ENCODE measurements around the gene SLC4A5.
"Not testable (repeated sequence)": the region's sequence is repeated elsewhere in the genome, so short reads cannot be mapped to it uniquely, and the experiment has no call there.

Gene SLC4A5

DNA sequence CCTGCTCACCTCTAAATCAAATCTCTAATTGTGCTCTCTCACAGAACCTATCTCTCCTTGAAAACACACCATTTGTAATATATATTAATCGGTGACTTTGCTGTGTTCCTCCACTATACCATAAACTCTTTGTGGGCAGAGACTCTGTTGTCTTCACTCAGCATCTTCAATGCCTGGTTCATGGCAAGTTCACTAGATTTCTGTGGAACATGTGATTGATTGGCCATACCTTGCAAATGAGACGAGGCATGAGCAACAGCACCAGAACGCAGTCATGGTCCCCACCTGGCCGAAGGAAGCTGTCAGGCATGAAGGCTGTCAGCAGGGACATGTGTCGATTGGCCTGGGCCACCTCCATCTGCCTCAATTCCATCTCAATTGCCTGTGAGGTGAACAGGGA, 25.3 kb upstream of the SLC4A5 start:
- Histone ChIP-seq H3K4me3 (no peak overlapping the region), H3K27ac (no peak overlapping the region)

DNA sequence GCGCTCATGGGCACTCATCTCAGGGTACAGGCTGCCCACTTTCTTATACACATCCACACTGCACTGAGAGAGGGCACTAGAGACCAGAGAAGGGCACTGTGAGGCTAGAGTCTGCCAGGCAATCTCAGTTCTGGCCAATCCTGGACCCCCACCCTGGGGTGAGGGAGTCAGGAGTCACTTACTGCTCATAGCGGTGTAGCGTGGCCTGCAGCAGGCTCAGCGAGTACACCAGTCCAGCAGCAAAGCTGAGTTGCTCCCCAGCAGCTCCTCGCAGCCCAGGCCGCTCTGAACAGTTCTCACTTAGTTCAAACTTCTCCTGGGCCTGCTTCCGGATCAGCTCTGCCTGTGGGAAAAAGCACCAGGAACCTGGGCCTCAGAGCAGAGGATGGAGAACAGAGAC, 24.6 kb upstream of the SLC4A5 start:
- H3K4me3 ChIP-seq: no peak overlapping the region
- no peak overlapping the region for H3K27ac ChIP-seq

DNA sequence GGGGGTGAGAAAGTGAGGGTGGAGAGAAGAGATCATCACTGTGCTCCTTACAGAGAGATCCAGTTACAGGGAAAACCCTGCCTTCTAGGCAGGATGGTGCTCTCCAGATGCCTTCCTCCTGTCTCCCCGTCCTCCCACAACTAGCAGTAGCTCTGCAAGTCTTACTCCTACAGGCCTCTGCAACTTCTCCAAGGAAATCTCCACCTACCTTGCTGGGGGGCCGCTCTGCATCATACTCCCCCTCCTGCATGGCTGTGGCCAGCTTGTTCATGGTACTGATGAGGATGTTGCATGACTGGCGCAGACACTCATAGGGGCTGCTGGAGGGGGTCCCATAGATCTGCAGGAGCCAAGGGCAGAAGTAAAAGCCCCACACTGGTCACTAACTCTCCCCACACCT, 22.8 kb upstream of the SLC4A5 start:
- H3K27ac ChIP-seq: no peak overlapping the region
- no peak overlapping the region for H3K4me3 ChIP-seq

DNA sequence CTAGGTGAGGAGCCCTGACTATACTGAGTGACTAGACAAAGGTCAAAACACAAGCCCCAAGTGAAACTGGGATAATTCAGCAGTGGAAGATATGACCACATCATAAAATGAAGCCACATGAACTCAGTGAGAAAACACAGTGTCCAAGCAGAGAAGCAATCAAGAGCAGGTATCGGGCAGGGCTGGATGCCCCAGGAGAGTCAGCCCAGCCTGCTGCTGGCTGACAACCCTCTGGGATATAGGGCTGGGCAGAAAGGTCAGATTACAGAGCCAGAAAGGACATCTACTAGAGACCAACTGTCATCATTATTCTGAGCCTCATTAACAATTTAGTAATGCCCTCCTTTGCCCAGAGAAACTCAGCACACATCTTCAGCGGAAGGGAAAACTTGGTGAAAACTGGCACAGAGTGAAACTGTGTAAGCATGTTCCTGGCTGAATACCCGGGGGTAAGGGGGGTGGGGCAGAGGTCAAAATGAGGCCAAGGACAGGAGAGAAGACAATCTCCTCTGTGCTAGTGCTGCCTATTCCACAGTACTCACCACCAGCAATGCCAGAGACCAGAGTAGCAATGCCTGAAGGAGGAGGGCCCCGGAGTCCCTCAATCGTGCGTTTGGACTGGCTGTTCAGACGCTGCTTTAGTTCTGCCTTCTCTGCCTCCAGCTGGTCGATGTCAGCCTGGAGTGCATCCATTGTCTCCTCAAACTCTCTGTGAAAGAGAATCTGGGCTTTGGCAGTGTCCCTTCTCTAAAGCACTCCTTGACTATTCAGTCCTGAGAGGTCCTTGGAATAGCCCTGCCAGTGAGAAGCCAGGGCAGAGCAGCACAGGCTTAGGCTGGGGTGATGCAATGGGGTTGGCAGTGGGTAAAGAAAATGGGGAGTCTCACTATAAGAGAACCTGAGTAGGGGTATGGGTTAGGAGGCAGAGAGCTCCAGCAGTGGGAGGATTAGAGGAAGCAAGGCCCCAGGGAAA, 21.6 kb upstream of the SLC4A5 start:
- Histone ChIP-seq H3K27ac (no peak overlapping the region), H3K4me3 (no peak overlapping the region)

DNA sequence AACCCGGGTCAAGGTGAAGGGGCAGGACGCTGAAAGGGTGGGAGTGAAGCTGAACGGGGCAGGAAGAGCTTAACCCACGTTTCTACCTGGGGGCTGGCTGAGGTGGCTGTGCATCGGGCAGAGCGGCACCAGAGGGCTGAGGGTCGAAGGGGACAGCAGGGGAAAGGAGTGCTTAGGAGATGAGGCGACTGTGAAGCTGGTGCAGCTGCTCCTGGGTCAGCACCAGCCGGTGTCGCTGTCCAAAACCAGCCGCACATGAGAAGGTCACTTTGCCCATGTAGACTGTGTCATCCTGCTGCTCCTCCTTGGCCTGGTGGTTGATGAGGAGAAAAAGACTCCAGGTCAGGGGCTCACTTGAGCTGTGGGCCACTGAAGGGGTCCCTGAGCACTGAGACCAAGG, 18.1 kb upstream of the SLC4A5 start:
- Histone ChIP-seq H3K4me3 (no peak overlapping the region), H3K27ac (no peak overlapping the region)

DNA sequence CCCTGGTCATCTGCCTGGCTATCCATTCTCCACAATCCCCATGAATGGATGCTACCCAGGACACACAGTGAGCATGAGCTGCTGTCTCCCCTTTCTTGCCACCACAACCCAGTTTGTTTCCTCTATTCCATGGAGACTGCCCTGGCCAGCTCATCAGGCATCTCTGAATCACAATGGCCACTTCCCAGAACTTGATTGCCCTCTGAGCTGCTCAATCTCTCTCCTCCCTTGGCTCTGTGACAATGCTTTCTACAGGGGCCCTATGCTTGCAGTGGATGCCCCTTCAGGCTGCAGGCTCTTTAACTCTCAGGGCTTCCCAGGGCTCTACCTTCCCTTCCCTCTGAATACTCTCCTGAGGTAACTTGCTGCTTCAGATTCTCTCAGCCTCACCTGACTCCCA, 14.4 kb upstream of the SLC4A5 start:
- Histone ChIP-seq H3K4me3 (no peak overlapping the region), H3K27ac (no peak overlapping the region)

DNA sequence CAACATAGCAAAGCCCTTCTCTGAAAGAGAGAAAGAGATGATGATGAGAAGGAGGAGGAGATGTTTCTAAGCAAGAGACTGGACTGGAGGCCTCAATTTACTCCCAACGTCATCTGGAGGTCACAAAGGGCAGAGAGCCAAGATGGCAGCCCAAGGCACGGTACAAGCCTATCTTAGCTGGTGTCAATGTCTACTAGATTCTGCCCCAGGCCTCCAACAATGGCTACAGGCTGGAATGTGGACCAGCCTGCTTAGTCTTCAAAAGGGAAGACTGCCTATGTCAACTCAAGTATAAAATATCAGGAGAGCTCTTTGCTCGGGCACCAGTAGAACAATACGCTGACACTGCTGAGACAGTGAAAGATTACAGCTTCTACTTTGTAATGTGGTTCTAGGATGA, 6.7 kb upstream of the SLC4A5 start:
- Histone ChIP-seq H3K4me3 (no peak overlapping the region), H3K27ac (no peak overlapping the region)

DNA sequence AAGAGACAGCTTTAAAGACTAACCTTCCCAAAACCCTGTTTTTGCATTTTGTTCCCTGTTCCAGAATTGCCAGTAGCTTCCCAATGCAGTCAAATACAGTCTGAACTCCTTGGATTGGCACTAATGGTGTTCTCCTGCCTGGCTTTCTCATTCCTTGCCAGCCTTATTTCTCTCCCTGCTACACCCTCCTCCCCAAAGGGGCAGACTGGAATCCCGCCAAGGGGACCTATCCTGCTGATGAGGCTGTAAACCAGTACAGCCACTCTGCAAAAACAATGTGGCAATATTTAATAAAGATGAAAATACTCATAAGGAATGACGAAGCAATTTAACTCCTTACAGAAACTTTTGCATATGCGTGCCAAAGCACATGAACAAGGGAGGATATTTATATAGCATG, 4.5 kb upstream of the SLC4A5 start:
- no peak overlapping the region for H3K27ac ChIP-seq
- no peak overlapping the region for H3K4me3 ChIP-seq

DNA sequence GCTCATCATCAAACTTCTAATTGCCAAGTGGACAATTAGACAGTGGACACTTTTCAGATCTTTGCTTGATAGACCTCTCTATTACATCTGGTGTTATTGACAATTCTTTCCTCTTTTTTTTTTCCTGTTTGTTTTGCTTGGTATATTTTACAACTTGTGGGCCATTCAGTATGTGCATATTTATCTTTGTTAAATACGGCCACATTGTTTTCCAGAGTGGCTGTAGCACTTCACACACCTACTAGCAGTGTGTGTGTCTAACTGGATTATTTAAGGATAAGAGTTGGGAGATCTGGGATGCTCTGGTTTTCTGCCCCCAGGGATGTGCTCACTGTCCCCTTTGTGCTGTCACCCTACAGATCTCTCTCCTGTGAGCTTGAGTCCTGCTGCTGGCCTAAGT, 4.1 kb upstream of the SLC4A5 start:
- H3K4me3 ChIP-seq: no peak overlapping the region
- H3K27ac ChIP-seq: no peak overlapping the region

DNA sequence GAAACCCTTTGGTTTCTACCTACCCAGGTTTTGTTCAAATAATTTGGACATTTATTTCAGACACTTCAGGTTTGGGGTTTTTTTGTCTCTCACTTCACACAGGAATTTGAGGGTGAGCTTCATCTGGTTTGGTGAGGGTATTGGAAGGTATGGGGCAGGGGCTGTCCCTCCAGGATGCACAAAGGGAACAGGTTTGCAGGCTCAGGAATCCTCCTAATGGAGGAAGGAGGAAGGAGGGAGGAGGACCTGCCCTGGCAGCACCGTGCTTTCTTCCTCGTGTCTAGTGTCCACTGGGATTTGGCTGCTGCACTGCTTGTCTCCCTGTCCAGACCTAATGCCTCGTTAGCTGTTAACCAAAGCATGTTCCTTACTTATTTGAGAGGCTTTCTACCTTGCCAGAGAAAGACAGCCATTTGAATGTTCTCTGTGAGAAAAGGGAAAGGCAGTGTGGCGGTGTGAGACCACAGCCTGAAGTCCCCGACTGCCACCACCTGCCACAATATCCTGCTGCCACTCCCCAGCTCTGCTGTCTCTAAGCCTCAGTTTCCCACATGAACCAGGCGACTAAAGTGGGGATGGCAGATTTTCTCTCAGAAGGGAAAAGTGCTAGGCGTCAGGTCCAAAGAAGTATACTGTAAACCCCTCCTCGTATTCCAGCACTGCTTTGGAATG, 2.2 kb upstream of the SLC4A5 start:
- H3K4me3 ChIP-seq: no peak overlapping the region
- no peak overlapping the region for H3K27ac ChIP-seq

DNA sequence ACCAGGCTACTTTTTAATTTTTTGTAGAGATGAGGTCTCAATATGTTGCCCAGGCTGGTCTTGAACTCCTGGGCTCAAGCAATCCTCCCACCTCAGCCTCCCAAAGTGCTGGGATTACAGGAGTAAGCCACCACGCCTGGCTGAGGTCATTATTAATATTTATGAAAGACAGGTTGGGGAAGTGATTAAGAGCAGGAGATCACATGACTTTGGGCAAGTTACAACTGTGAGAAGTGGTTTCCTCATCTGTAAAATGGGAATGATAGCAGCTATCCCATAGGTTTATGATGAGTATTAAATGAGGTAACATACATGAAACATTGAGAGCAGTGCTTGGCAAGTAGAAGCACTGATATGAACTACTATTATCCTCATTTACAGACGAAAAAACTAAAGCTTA, 7.0 kb downstream of the SLC4A5 start:
- not testable (repeated sequence) for H3K4me3 ChIP-seq, H3K27ac ChIP-seq

DNA sequence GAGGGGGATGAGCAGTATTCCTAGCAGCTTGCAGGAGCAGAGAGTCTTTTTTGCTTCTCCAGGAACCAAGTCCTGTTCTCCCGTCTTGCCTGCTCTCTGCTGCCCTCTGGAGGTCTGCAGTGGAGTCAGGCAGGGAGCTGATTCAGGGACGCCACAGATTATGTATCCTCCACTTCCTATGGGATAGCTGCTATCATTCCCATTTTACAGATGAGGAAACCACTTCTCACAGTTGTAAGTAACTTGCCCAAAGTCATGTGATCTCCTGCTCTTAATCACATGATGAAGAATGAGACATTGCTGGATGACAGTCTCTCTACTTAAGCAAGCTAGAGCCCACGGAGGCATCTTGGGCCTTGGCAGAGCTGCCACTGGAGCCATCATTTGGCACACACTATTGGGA, 8.3 kb downstream of the SLC4A5 start:
- no peak overlapping the region for H3K4me3 ChIP-seq

DNA sequence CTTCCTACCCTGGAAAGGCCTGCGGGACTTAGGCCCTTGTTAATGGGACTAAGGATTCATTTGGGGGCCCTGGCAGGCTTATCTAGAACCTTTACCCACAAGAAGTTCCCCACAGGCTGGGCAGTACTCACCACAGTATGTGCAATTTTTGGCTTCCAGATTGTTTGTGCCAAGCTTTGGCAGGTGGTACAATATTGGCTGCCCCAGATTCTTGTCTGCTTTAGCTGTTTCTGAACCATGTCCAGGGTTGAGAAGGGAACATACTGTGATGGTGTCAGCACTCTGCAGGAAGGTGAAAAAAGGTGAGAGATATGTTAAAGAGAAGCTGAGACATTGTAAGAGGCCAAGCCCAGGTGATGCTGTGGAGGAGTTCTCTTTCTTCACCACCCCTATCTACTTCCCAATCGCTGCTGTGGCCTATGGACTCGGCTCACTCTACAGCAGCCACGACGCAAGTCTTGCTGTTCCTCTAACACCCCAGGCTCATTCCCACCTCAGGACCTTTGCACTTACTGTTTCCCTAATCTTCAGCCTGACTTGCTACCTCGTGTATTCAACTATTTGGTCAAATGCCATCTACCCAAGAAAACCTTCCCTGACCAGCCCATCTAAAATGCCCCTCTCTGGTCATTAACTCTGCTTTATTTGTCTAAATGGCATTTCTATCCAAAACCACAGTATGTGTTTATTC, 9.2 kb downstream of the SLC4A5 start:
- H3K4me3 ChIP-seq: no peak overlapping the region
- H3K27ac ChIP-seq: no peak overlapping the region

More for the DNA sequence above, 8.3 kb downstream of the SLC4A5 start:
- H3K27ac ChIP-seq: no peak overlapping the region

DNA sequence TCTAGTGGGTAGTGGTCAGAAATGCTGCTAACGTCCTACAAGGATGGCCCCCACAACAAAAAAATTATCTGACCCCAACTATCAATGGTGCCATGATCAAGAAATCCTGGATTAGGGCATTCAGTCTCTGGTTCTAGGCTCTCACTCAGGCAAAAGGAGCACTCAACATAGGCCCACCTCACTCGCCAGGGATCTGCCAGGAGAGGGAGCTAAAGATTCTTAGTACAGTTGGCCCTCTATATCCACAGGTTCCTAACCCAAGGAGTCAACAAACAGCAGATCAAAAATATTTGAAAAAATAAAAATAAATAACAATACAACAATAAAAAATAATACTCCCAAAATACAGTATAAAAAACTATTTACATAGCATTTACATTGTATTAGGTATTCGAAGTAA, 10.0 kb downstream of the SLC4A5 start:
- no peak overlapping the region for H3K4me3 ChIP-seq
- no peak overlapping the region for H3K27ac ChIP-seq

DNA sequence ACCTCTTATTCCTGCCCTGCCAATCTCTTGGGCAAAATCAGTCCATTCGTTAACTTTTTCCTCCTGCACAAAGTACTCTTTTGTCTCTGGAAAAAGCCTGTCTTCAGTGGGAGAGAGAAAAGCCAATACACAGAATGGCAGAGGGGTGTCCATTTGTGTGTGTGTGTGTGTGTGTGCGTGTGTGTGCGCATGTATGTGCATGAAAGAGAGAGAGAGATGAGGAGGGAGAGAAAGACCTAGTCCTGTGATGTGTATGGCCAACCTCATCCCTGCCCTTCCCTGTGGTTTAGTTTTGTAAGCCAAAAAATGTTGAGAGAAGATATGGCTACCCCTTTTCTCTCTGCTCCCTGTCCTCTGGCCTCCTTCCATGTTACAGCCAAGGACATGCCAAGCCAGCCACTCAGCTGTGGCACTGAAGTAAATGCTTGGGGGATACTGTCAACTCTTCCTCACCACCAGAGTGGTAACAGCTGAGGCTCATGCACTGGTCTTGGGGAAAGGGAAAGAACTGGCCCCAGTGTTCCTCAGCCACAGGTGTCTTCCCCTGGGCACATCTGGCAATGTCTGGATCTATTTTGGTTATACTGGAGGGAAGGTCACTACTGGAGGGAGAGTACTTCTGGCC, 10.6 kb downstream of the SLC4A5 start:
- Histone ChIP-seq H3K4me3 (no peak overlapping the region), H3K27ac (no peak overlapping the region)

DNA sequence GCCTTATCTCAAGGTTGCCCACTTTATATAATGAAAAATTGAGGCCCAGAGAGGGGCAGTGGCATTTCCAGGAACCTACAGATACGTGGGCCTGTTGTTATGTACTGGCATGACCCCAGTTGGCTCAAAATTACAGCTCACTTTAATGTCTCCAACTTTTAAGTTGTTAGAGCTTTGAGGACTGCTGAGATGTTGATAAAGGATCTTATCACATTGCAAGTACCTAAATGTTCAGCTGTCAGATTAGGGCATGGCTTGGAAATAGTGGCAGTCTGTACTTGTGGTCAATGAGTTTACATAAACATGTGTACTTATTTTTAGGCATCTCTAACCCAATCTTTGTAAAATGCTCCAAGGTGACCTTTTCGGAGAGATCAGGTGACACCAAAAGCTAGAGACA, 14.6 kb downstream of the SLC4A5 start:
- Histone ChIP-seq H3K27ac (no peak overlapping the region), H3K4me3 (no peak overlapping the region)

DNA sequence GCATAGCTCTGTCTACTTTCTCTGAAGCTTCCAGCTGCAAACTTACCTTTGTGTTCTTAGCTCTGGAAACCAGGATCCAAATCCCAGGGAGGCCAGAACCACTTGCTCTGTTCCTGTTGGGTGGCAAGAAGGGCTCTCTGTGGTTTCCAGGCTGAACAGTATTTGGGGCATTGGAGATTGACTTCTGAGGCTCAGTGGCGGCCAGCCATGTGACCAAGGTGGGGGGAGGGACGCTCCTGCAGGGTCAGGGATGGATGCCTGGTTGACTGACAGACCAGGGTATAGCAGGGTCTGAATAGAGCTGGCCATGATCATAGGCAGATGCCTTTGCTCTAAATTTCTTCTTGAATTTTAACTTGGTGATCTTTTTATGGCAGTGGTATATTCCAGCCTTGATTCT, 15.1 kb downstream of the SLC4A5 start:
- Histone ChIP-seq H3K4me3 (no peak overlapping the region), H3K27ac (no peak overlapping the region)

DNA sequence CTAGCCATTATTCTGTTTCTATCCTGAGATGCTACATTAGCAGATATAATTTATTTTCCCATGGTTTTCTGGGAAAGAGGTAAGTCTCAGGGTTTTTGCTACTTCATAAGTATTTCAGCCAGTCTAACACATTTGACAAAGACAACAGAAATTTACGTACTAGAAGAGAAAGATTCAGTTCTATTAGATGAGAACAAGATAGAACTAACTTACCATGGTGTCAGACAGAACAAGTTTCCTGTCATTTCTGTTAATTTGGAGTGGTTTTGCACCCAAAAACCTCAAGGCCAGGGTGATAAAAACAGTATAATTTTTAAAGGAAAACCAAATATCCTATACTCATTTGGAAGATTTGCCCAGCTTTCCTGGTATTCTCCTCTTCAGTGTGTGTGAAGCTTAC, 15.6 kb downstream of the SLC4A5 start:
- no peak overlapping the region for H3K27ac ChIP-seq

DNA sequence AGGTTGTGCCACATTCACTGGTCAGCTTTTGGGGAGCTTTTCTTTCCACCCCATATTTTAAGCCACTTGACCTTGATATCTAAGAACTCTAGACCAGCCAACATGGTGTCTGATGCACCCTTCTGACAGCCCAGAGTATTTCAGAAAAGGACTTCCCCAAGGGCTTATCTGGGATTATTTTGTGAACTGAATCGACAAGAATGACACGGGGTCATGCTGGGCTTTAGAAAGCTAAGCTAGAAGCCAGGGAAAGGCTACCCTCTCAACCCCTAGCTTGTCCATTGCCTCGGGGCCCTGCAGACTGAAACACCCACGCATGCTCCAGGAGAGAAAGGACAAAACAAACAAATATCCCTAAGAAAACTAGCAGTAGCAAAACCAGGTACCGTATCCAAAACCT, 16.0 kb downstream of the SLC4A5 start:
- Histone ChIP-seq H3K27ac (no peak overlapping the region), H3K4me3 (no peak overlapping the region)

More for the DNA sequence above, 15.6 kb downstream of the SLC4A5 start:
- no peak overlapping the region for H3K4me3 ChIP-seq

DNA sequence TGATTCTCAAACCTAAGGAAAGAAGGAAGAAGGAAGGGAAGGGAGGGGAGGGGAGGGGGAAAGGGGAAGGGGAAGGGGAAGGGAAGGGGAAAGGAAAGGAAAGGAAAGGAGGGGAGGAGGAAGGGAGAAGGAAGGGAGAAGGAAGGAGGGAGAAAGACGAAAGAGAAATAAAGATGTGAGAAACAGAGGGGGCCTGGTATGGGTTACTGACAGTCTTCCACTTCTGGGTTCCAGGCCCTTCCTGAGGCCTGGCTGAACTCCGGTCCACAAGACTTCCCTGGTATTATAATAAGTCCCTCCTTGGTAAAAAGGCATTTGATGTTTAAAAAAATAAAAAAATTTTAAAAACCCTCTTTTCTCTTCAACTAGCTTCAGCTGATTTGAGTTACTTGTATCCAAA, 17.4 kb downstream of the SLC4A5 start:
- Histone ChIP-seq H3K4me3 (no peak overlapping the region), H3K27ac (no peak overlapping the region)
